Astrocyte (in vitro differentiated cells and primary cell): Measurements from ENCODE around the gene SLC1A7. TPM values are rescaled to one million over a fixed set of nuclear protein-coding genes. Genes with fewer than 3 reads are reported as not detected.

ENCODE experiments used
- DNase-seq: peaks from one replicate; pipeline ENCODE4 v3.0.0-alpha.2; 2010; ENCODE audit warnings: low read depth
- FAIRE-seq: peaks from 2 replicates; lab custom pipeline; 2011; peaks lifted over from hg19 to GRCh38; lab: Jason Lieb, UNC
- H2AFZ ChIP-seq: 2 replicates; pipeline ENCODE4 v1.6.0; 2012; ENCODE audit warnings: low read depth, low read length, inconsistent platforms
- H3K27ac ChIP-seq: 2 replicates; pipeline ENCODE4 v1.5.1; 2011; ENCODE audit warnings: low read depth, low read length, inconsistent platforms
- H3K27me3 ChIP-seq: 2 replicates; pipeline ENCODE4 v1.6.0; 2011; ENCODE audit warnings: low read length, inconsistent platforms; ENCODE audit not compliant: insufficient read depth
- H3K36me3 ChIP-seq: 2 replicates; pipeline ENCODE4 v1.5.1; 2011; ENCODE audit warnings: low read length, inconsistent platforms; ENCODE audit not compliant: insufficient read depth
- H3K4me1 ChIP-seq: 2 replicates; pipeline ENCODE4 v1.5.1; 2011; ENCODE audit warnings: low read length, inconsistent platforms; ENCODE audit not compliant: insufficient read depth
- H3K4me2 ChIP-seq: 2 replicates; pipeline ENCODE4 v1.6.0; 2012; ENCODE audit warnings: low read length, inconsistent platforms
- H3K4me3 ChIP-seq: 2 replicates; pipeline ENCODE4 v1.5.1; 2011; ENCODE audit warnings: low read depth, mild to moderate bottlenecking, low read length, inconsistent platforms; ENCODE audit not compliant: insufficient read depth
- H3K79me2 ChIP-seq: 2 replicates; pipeline ENCODE4 v1.6.0; 2012; ENCODE audit warnings: mild to moderate bottlenecking, low read length, inconsistent platforms; ENCODE audit not compliant: insufficient read depth
- H3K9ac ChIP-seq: 2 replicates; pipeline ENCODE4 v1.6.0; 2012; ENCODE audit warnings: mild to moderate bottlenecking, low read length, inconsistent platforms
- H3K9me3 ChIP-seq: 2 replicates; pipeline ENCODE4 v1.5.1; 2012; ENCODE audit warnings: low read depth, mild to moderate bottlenecking, low read length, inconsistent platforms; ENCODE audit not compliant: insufficient read depth
- H4K20me1 ChIP-seq: 2 replicates; pipeline ENCODE4 v1.6.0; 2012; ENCODE audit warnings: low read length, inconsistent platforms; ENCODE audit not compliant: insufficient read depth
- H3K27ac Mint-ChIP-seq: one replicate; pipeline ENCODE4 v1.8.0; 2021; ENCODE audit warnings: mild to moderate bottlenecking, mixed read lengths; ENCODE audit not compliant: unreplicated experiment
- H3K27me3 Mint-ChIP-seq: one replicate; pipeline ENCODE4 v1.8.0; 2021; ENCODE audit warnings: low read depth, mixed read lengths; ENCODE audit not compliant: unreplicated experiment
- H3K36me3 Mint-ChIP-seq: one replicate; pipeline ENCODE4 v1.8.0; 2021; ENCODE audit warnings: low read depth, mixed read lengths; ENCODE audit not compliant: unreplicated experiment
- H3K4me1 Mint-ChIP-seq: one replicate; pipeline ENCODE4 v1.8.0; 2021; ENCODE audit warnings: low read depth, mixed read lengths; ENCODE audit not compliant: unreplicated experiment
- H3K4me3 Mint-ChIP-seq: one replicate; pipeline ENCODE4 v1.8.0; 2021; ENCODE audit warnings: mild to moderate bottlenecking, moderate library complexity, mixed read lengths; ENCODE audit not compliant: unreplicated experiment
- H3K9me3 Mint-ChIP-seq: one replicate; pipeline ENCODE4 v1.8.0; 2021; ENCODE audit warnings: mild to moderate bottlenecking, mixed read lengths; ENCODE audit not compliant: unreplicated experiment
- EZH2 ChIP-seq: IDR thresholded peaks from 2 replicates; pipeline ENCODE4 v1.6.1; 2012; ENCODE audit warnings: mild to moderate bottlenecking, low read length, inconsistent platforms; ENCODE audit not compliant: insufficient read depth
- total RNA-seq: library from RNA; stranded (reverse); gene quantifications from 2 replicates; pipeline ENCODE4 v1.2.1, GENCODE V29; 2021
- TF ChIP-seq, protein P1 (sequence below): IDR thresholded peaks from 2 replicates; pipeline ENCODE4 v1.5.1; 2011; ENCODE audit warnings: low read depth, mild to moderate bottlenecking, inconsistent platforms, low read length, moderate library complexity; ENCODE audit not compliant: insufficient read depth

The SLC1A7 gene
- total RNA-seq, 1 donor from 2014 or later = not detected

GRCh38 chr1:53070621-53071020 is 71.8 kb downstream of the SLC1A7 start:
- Histone ChIP-seq H3K79me2 (no peaks in the 10 kb centered on the region), H3K36me3 (no peaks in the 10 kb centered on the region), H3K4me3 (no peak overlapping the region), H3K9me3 (no peaks in the 10 kb centered on the region), H4K20me1 (no peaks in the 10 kb centered on the region), H2AFZ (no peak overlapping the region), H3K27ac (no peak overlapping the region), H3K4me2 (no peak overlapping the region), H3K4me1 (no peaks in the 10 kb centered on the region), H3K27me3 (peaks cover 3% of the 10 kb centered on the region), H3K9ac (no peak overlapping the region)
- Mint-ChIP-seq H3K9me3 (no peaks in the 10 kb centered on the region), H3K36me3 (peaks cover 3% of the 10 kb centered on the region), H3K27me3 (peaks cover 32% of the 10 kb centered on the region), H3K4me1 (no peaks in the 10 kb centered on the region), H3K4me3 (no peak overlapping the region), H3K27ac (no peak overlapping the region)
- no peak for TF ChIP-seq EZH2
- TF ChIP-seq, protein P1, sequence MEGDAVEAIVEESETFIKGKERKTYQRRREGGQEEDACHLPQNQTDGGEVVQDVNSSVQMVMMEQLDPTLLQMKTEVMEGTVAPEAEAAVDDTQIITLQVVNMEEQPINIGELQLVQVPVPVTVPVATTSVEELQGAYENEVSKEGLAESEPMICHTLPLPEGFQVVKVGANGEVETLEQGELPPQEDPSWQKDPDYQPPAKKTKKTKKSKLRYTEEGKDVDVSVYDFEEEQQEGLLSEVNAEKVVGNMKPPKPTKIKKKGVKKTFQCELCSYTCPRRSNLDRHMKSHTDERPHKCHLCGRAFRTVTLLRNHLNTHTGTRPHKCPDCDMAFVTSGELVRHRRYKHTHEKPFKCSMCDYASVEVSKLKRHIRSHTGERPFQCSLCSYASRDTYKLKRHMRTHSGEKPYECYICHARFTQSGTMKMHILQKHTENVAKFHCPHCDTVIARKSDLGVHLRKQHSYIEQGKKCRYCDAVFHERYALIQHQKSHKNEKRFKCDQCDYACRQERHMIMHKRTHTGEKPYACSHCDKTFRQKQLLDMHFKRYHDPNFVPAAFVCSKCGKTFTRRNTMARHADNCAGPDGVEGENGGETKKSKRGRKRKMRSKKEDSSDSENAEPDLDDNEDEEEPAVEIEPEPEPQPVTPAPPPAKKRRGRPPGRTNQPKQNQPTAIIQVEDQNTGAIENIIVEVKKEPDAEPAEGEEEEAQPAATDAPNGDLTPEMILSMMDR = no peak
- DNase-seq (no peak), FAIRE-seq (no peak)

GRCh38 chr1:53069663-53070327 is 72.6 kb downstream of the SLC1A7 start:
- FAIRE-seq (no peak), DNase-seq (no peak)
- no peak overlapping the region for H3K27ac ChIP-seq
- Mint-ChIP-seq H3K9me3 (no peaks in the 10 kb centered on the region), H3K4me3 (no peak overlapping the region), H3K36me3 (no peaks in the 10 kb centered on the region), H3K27ac (no peak overlapping the region), H3K4me1 (no peaks in the 10 kb centered on the region), H3K27me3 (peaks cover 36% of the 10 kb centered on the region)
- no peaks in the 10 kb centered on the region for H3K79me2 ChIP-seq
- H3K36me3 ChIP-seq = no peaks in the 10 kb centered on the region
- no peak overlapping the region for H2AFZ ChIP-seq
- no peaks in the 10 kb centered on the region for H3K4me1 ChIP-seq
- H3K4me2 ChIP-seq = no peak overlapping the region
- no peaks in the 10 kb centered on the region for H3K9me3 ChIP-seq
- no peak for TF ChIP-seq EZH2
- TF ChIP-seq, protein P1 = no peak
- H3K4me3 ChIP-seq = no peak overlapping the region
- no peak overlapping the region for H3K9ac ChIP-seq
- H4K20me1 ChIP-seq = no peaks in the 10 kb centered on the region
- peaks cover 3% of the 10 kb centered on the region for H3K27me3 ChIP-seq

- Mint-ChIP-seq H3K4me3 (no peak overlapping the region), H3K27me3 (peaks cover 42% of the 10 kb centered on the region), H3K27ac (no peak overlapping the region), H3K36me3 (no peaks in the 10 kb centered on the region), H3K4me1 (no peaks in the 10 kb centered on the region), H3K9me3 (no peaks in the 10 kb centered on the region)
- Histone ChIP-seq H3K4me3 (no peak overlapping the region), H4K20me1 (no peaks in the 10 kb centered on the region), H3K4me1 (no peaks in the 10 kb centered on the region), H3K4me2 (no peak overlapping the region), H2AFZ (no peak overlapping the region), H3K9me3 (no peaks in the 10 kb centered on the region), H3K27me3 (peaks cover 5% of the 10 kb centered on the region), H3K36me3 (no peaks in the 10 kb centered on the region), H3K9ac (no peak overlapping the region), H3K79me2 (no peaks in the 10 kb centered on the region), H3K27ac (no peak overlapping the region)
- no peak for TF ChIP-seq EZH2
- TF ChIP-seq, protein P1 = no peak
- DNase-seq = no peak
- no peak for FAIRE-seq
These were observed 73.2 kb downstream of the SLC1A7 start for GRCh38 chr1:53069265-53069662.
